HEK293T (cell line): Measurements from ENCODE around the gene METTL26.

ENCODE experiments used
- ARNT ChIP-seq: fragments of 450-650 bp; IDR thresholded peaks from 2 replicates; pipeline ENCODE4 v1.6.1; 2017; ENCODE audit warnings: mild to moderate bottlenecking
- FOXA1 ChIP-seq: fragments of 450-650 bp; IDR thresholded peaks from 2 replicates; pipeline ENCODE4 v1.6.1; 2016; ENCODE audit warnings: mild to moderate bottlenecking
- SUZ12 ChIP-seq: fragments of 450-650 bp; IDR thresholded peaks from 2 replicates; pipeline ENCODE4 v1.6.1; 2016; ENCODE audit warnings: mild to moderate bottlenecking

DNA sequence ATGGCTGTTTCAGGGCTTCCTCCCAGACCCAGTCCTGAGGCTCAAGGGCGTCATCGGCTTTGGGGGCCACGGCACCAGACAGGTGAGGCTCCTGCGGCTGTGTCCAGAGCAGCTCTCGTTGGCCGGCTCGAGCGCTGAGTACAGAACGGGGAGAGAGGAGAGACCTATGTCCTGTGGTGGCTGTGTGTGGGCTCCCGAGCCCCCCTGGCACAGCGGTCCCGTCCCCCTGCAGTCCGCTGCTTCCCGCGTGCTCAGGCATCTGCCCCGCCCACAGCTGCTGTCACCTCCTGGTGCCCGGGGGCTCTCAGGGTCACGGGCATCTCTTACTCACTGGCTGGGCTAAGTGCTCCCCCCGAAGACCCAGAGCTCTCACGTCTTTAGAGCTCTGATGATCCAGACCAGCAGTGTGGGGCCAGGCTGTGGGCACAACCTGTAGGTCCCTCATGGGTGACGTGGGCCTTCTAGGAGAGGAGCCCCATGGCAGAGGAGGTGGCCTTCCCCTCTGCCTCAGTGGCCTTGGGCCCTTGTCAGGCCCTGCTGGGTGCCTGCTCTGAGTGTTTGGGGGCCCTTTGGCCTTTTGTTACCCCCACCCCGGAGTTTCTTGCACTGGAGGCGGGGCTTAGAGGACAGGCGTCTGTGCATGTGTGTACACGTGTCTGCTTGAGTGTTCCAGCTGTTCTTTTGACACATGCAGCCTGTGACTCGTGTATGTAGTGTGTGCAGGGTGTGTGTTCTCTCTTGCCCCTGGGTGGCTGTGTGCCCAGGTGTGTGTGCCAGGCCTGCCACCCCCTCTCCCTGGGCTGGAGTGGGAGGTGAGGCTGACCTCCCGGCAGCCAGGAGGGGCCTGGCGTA is 16.6 kb upstream of the METTL26 start:
- TF ChIP-seq ARNT (no peak), FOXA1 (no peak), SUZ12 (no peak)
